IPS-18c (cell line): Measurements from ENCODE around the gene CLIP4.

Source experiments
- H3K4me3 ChIP-seq: 2 replicates; pipeline ENCODE4 v1.7.0; 2013; ENCODE audit warnings: low read depth, mild to moderate bottlenecking, low read length, moderate library complexity; ENCODE audit not compliant: insufficient read depth
- H3K9me3 ChIP-seq: one replicate; pipeline ENCODE4 v1.6.1; 2013; ENCODE audit warnings: mild to moderate bottlenecking, low read length, moderate library complexity; ENCODE audit not compliant: control insufficient read depth, insufficient read depth

The CLIP4 gene

GRCh38 chr2:29220506-29221270 lies 105.5 kb downstream of the CLIP4 start:
- H3K9me3 ChIP-seq, result no peaks in the 10 kb centered on the region

GRCh38 chr2:29222381-29223179 lies 107.4 kb downstream of the CLIP4 start:
- no peaks in the 10 kb centered on the region for H3K9me3 ChIP-seq

More at GRCh38 chr2:29220506-29221270, 105.5 kb downstream of the CLIP4 start:
- no peak overlapping the region for H3K4me3 ChIP-seq

GRCh38 chr2:29223257-29223656 lies 108.0 kb downstream of the CLIP4 start:
- Histone ChIP-seq H3K9me3 (no peaks in the 10 kb centered on the region), H3K4me3 (no peak overlapping the region)

More at GRCh38 chr2:29222381-29223179, 107.4 kb downstream of the CLIP4 start:
- no peak overlapping the region for H3K4me3 ChIP-seq

- no peak overlapping the region for H3K4me3 ChIP-seq
- H3K9me3 ChIP-seq, result no peaks in the 10 kb centered on the region
Measured at GRCh38 chr2:29223851-29224692, 108.9 kb downstream of the CLIP4 start.

- Histone ChIP-seq H3K9me3 (no peaks in the 10 kb centered on the region), H3K4me3 (no peak overlapping the region)
Measured at GRCh38 chr2:29224693-29225551, 109.7 kb downstream of the CLIP4 start.

GRCh38 chr2:29225814-29226213 lies 110.6 kb downstream of the CLIP4 start:
- no peak overlapping the region for H3K4me3 ChIP-seq
- no peaks in the 10 kb centered on the region for H3K9me3 ChIP-seq

- Histone ChIP-seq H3K4me3 (no peak overlapping the region), H3K9me3 (no peaks in the 10 kb centered on the region)
Measured at GRCh38 chr2:29226375-29226774, 111.2 kb downstream of the CLIP4 start.

- Histone ChIP-seq H3K9me3 (no peaks in the 10 kb centered on the region), H3K4me3 (no peak overlapping the region)
Measured at GRCh38 chr2:29226808-29227207, 111.6 kb downstream of the CLIP4 start.

GRCh38 chr2:29227935-29228675 lies 112.9 kb downstream of the CLIP4 start:
- Histone ChIP-seq H3K4me3 (no peak overlapping the region), H3K9me3 (no peaks in the 10 kb centered on the region)

- no peaks in the 10 kb centered on the region for H3K9me3 ChIP-seq
- H3K4me3 ChIP-seq, result no peak overlapping the region
Measured at GRCh38 chr2:29228947-29229346, 113.7 kb downstream of the CLIP4 start.

- Histone ChIP-seq H3K4me3 (no peak overlapping the region), H3K9me3 (no peaks in the 10 kb centered on the region)
Measured at GRCh38 chr2:29229640-29230039, 114.4 kb downstream of the CLIP4 start.

GRCh38 chr2:29232041-29232440 lies 116.8 kb downstream of the CLIP4 start:
- Histone ChIP-seq H3K4me3 (no peak overlapping the region), H3K9me3 (no peaks in the 10 kb centered on the region)

- Histone ChIP-seq H3K4me3 (no peak overlapping the region), H3K9me3 (no peaks in the 10 kb centered on the region)
Measured at GRCh38 chr2:29233428-29233827, 118.2 kb downstream of the CLIP4 start.

GRCh38 chr2:29235411-29235810 lies 120.2 kb downstream of the CLIP4 start:
- Histone ChIP-seq H3K4me3 (no peak overlapping the region), H3K9me3 (no peaks in the 10 kb centered on the region)

GRCh38 chr2:29236074-29236473 lies 120.9 kb downstream of the CLIP4 start:
- no peaks in the 10 kb centered on the region for H3K9me3 ChIP-seq

GRCh38 chr2:29238497-29238896 lies 123.3 kb downstream of the CLIP4 start:
- Histone ChIP-seq H3K9me3 (no peaks in the 10 kb centered on the region), H3K4me3 (no peak overlapping the region)

More at GRCh38 chr2:29236074-29236473, 120.9 kb downstream of the CLIP4 start:
- no peak overlapping the region for H3K4me3 ChIP-seq
